T1000 (cell line): ENCODE data around the gene MAEL.
"Not testable (repeated sequence)": the region's sequence is repeated elsewhere in the genome, so short reads cannot be mapped to it uniquely, and the experiment has no call there.

Experiments used
- DNase-seq: peaks from one replicate; lab custom pipeline; 2025; ENCODE audit warnings: mixed read lengths; lab: John Stamatoyannopoulos, UW

MAEL gene

GRCh38 chr1:166978821-166979220 is 10.3 kb upstream of the MAEL start:
- no peak for DNase-seq

- no peak for DNase-seq
These were observed 8.7 kb upstream of the MAEL start for GRCh38 chr1:166980383-166980782.

GRCh38 chr1:166980818-166981217 is 8.3 kb upstream of the MAEL start:
- DNase-seq, result no peak

GRCh38 chr1:166981589-166981988 is 7.5 kb upstream of the MAEL start:
- DNase-seq, result no peak

GRCh38 chr1:166999075-166999474 is 10.0 kb downstream of the MAEL start:
- DNase-seq, result no peak

GRCh38 chr1:166999500-167000055 is 10.5 kb downstream of the MAEL start:
- no peak for DNase-seq

GRCh38 chr1:167000546-167000945 is 11.5 kb downstream of the MAEL start:
- DNase-seq, result no peak

- DNase-seq, result no peak
These were observed 13.3 kb downstream of the MAEL start for GRCh38 chr1:167002354-167002753.

- DNase-seq, result no peak
These were observed 14.6 kb downstream of the MAEL start for GRCh38 chr1:167003711-167004110.

GRCh38 chr1:167011560-167012191 is 22.6 kb downstream of the MAEL start:
- no peak for DNase-seq

GRCh38 chr1:167012570-167012969 is 23.5 kb downstream of the MAEL start:
- DNase-seq, result no peak

- no peak for DNase-seq
These were observed 24.2 kb downstream of the MAEL start for GRCh38 chr1:167013108-167013929.

- no peak for DNase-seq
These were observed 27.1 kb downstream of the MAEL start for GRCh38 chr1:167016100-167016750.

GRCh38 chr1:167022384-167022783 is 33.3 kb downstream of the MAEL start:
- no peak for DNase-seq

GRCh38 chr1:167029553-167029952 is 40.5 kb downstream of the MAEL start:
- not testable (repeated sequence) for DNase-seq

GRCh38 chr1:167033646-167034045 is 44.6 kb downstream of the MAEL start:
- DNase-seq, result no peak

- no peak for DNase-seq
These were observed 54.8 kb downstream of the MAEL start for GRCh38 chr1:167043752-167044488.

- no peak for DNase-seq
These were observed 62.8 kb downstream of the MAEL start for GRCh38 chr1:167051907-167052306.

- DNase-seq, result no peak
These were observed 63.3 kb downstream of the MAEL start for GRCh38 chr1:167052389-167052788.

- no peak for DNase-seq
These were observed 65.5 kb downstream of the MAEL start for GRCh38 chr1:167054531-167054930.

GRCh38 chr1:167054946-167055630 is 66.0 kb downstream of the MAEL start:
- DNase-seq, result no peak
